SK-N-SH treated with all-trans-retinoic acid at 6 μM for 48 hours (cell line): ENCODE measurements around the gene PDGFD.

ENCODE experiments used
- ARNTL ChIP-seq: fragments of 450-650 bp; formaldehyde crosslinking; IDR thresholded peaks from 2 replicates; pipeline ENCODE4 v1.5.0; 2020; ENCODE audit warnings: low read depth, mild to moderate bottlenecking, moderate library complexity, borderline replicate concordance
- BACH2 ChIP-seq: fragments of 250-450 bp; sonication (Bioruptor Pico); IDR thresholded peaks from 2 replicates; pipeline ENCODE4 v1.9.0; 2021; ENCODE audit warnings: mild to moderate bottlenecking, borderline replicate concordance
- CREB5 ChIP-seq: fragments of 250-450 bp; sonication (Bioruptor Pico); IDR thresholded peaks from 2 replicates; pipeline ENCODE4 v1.5.1; 2020; ENCODE audit warnings: low read depth, mild to moderate bottlenecking, moderate library complexity
- CSDC2 ChIP-seq: fragments of 250-450 bp; sonication (Bioruptor Pico); IDR thresholded peaks from 2 replicates; pipeline ENCODE4 v1.5.0; 2020; ENCODE audit warnings: mild to moderate bottlenecking, moderate library complexity
- CSRNP3 ChIP-seq: fragments of 250-450 bp; sonication (Bioruptor Pico); IDR thresholded peaks from 2 replicates; pipeline ENCODE4 v1.5.1; 2021; ENCODE audit warnings: mild to moderate bottlenecking, moderate library complexity
- ISL1 ChIP-seq: fragments of 250-450 bp; sonication (Bioruptor Pico); IDR thresholded peaks from 2 replicates; pipeline ENCODE4 v2.1.2; 2022; ENCODE audit warnings: mild to moderate bottlenecking, moderate library complexity
- PATZ1 ChIP-seq: fragments of 250-450 bp; sonication (Bioruptor Pico); IDR thresholded peaks from 2 replicates; pipeline ENCODE4 v1.8.0; 2020; ENCODE audit warnings: mild to moderate bottlenecking, moderate library complexity, borderline replicate concordance
- RARB ChIP-seq: fragments of 250-450 bp; sonication (Bioruptor Pico); IDR thresholded peaks from 2 replicates; pipeline ENCODE4 v1.8.0; 2021; ENCODE audit warnings: mild to moderate bottlenecking, moderate library complexity
- TCF4 ChIP-seq: fragments of 250-450 bp; sonication (Bioruptor Pico); IDR thresholded peaks from 2 replicates; pipeline ENCODE4 v1.8.0; 2021; ENCODE audit warnings: mild to moderate bottlenecking, moderate library complexity, borderline replicate concordance
- TSHZ2 ChIP-seq: fragments of 250-450 bp; sonication (Bioruptor Pico); IDR thresholded peaks from 2 replicates; pipeline ENCODE4 v1.5.0; 2020; ENCODE audit warnings: mild to moderate bottlenecking, moderate library complexity
- ZFP3 ChIP-seq: fragments of 250-450 bp; sonication (Bioruptor Pico); IDR thresholded peaks from 2 replicates; pipeline ENCODE4 v1.5.0; 2020; ENCODE audit warnings: mild to moderate bottlenecking, moderate library complexity
- ZFP30 ChIP-seq: fragments of 450-650 bp; formaldehyde crosslinking; IDR thresholded peaks from 2 replicates; pipeline ENCODE4 v1.5.0; 2022; ENCODE audit warnings: mild to moderate bottlenecking, moderate library complexity
- ZNF8 ChIP-seq: fragments of 450-650 bp; formaldehyde crosslinking; IDR thresholded peaks from 2 replicates; pipeline ENCODE4 v1.5.0; 2020; ENCODE audit warnings: mild to moderate bottlenecking, moderate library complexity

GRCh38 chr11:104148074-104148473 is 15.9 kb downstream of the PDGFD start:
- TF ChIP-seq CREB5 (CRISPR knock-in tag) (no peak), RARB (CRISPR knock-in tag) (no peak), PATZ1 (CRISPR knock-in tag) (no peak), TCF4 (CRISPR knock-in tag) (no peak), ZFP3 (CRISPR knock-in tag) (no peak), CSDC2 (CRISPR knock-in tag) (no peak), ZNF8 (CRISPR knock-in tag) (no peak), TSHZ2 (no peak), CSRNP3 (CRISPR knock-in tag) (no peak), ZFP30 (CRISPR knock-in tag) (no peak), ISL1 (CRISPR knock-in tag) (peak; percentile 54), ARNTL (CRISPR knock-in tag) (no peak), BACH2 (CRISPR knock-in tag) (no peak)
